ENCODE data around the gene LIPM.

Gene LIPM

DNA sequence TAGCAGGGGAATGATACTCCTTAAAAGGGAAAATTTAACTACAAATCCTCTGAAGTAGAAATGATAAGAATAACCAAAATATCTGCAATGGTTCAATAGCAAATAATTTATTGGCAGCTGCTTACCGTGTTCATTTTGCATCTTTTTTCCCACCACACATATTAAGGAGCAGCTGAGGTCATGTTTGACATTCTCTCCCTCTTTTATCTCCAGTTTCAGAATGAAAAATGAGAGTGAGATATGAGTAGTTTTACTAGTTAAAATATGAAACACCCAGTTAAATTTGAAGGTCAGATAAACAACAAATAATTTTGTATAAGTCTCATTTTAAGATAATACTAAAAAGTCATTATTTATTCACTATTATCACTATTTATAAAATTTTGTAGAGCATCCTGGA lies 39.6 kb upstream of the LIPM start:
- no peak for DNase-seq
- Histone ChIP-seq H3K27ac (no peak overlapping the region), H3K27me3 (ENCODE audit: insufficient read depth, low read depth, severe bottlenecking) (no peaks in the 10 kb centered on the region), H3K4me3 (ENCODE audit: low read depth, low read length) (no peak overlapping the region), H3K9me3 (ENCODE audit: severe bottlenecking) (no peaks in the 10 kb centered on the region), H3K36me3 (no peaks in the 10 kb centered on the region)
- TF ChIP-seq, protein P1, sequence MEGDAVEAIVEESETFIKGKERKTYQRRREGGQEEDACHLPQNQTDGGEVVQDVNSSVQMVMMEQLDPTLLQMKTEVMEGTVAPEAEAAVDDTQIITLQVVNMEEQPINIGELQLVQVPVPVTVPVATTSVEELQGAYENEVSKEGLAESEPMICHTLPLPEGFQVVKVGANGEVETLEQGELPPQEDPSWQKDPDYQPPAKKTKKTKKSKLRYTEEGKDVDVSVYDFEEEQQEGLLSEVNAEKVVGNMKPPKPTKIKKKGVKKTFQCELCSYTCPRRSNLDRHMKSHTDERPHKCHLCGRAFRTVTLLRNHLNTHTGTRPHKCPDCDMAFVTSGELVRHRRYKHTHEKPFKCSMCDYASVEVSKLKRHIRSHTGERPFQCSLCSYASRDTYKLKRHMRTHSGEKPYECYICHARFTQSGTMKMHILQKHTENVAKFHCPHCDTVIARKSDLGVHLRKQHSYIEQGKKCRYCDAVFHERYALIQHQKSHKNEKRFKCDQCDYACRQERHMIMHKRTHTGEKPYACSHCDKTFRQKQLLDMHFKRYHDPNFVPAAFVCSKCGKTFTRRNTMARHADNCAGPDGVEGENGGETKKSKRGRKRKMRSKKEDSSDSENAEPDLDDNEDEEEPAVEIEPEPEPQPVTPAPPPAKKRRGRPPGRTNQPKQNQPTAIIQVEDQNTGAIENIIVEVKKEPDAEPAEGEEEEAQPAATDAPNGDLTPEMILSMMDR (IDR thresholded peaks at IDR 0.05; ENCODE audit: low read depth, low read length) = no peak

DNA sequence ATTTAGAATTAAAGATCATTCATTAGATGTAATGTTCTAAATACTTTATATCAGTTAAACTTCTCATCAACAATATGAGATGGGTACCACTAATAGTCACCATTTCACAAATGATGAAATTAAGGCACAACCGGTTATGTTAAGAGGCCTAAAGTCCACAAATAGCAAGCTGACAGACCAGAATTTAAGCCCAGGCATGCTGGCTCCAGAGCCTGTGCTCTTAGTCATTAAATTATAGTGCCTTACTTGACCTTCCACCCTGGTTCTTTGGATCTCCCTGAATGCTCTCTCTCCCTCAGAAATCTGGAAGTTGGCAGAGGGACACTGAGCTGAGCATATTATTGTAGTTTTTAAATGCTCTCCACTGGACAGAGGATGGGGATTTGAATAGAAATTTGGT lies 39.1 kb upstream of the LIPM start:
- H3K36me3 ChIP-seq = no peaks in the 10 kb centered on the region

DNA sequence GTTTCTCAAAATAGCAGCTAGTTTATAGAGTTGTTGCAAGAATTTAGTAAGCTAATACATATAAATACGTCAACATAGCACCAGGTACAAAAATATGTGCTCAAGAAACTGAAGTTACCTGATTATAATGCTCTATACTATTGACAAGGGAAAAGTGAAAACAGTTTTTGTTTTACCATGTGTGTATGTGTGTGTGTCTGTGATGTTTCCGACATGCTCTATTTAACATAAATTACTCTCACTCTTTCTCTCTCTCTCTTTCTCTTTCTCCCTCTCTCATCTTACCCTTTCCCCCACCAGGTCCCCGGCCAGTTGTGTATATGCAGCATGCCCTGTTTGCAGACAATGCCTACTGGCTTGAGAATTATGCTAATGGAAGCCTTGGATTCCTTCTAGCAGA lies 38.4 kb upstream of the LIPM start:
- no peak for DNase-seq
- Histone ChIP-seq H3K4me3 (ENCODE audit: low read depth, low read length) (no peak overlapping the region), H3K27ac (no peak overlapping the region), H3K36me3 (no peaks in the 10 kb centered on the region), H3K9me3 (ENCODE audit: severe bottlenecking) (no peaks in the 10 kb centered on the region), H3K27me3 (ENCODE audit: insufficient read depth, low read depth, severe bottlenecking) (no peaks in the 10 kb centered on the region)
- TF ChIP-seq, protein P1 (IDR thresholded peaks at IDR 0.05; ENCODE audit: low read depth, low read length) = no peak

More for the DNA sequence above, 39.1 kb upstream of the LIPM start:
- DNase-seq = no peak
- TF ChIP-seq, protein P1 (IDR thresholded peaks at IDR 0.05; ENCODE audit: low read depth, low read length) = no peak
- Histone ChIP-seq H3K27me3 (ENCODE audit: insufficient read depth, low read depth, severe bottlenecking) (no peaks in the 10 kb centered on the region), H3K27ac (no peak overlapping the region), H3K9me3 (ENCODE audit: severe bottlenecking) (no peaks in the 10 kb centered on the region), H3K4me3 (ENCODE audit: low read depth, low read length) (no peak overlapping the region)

DNA sequence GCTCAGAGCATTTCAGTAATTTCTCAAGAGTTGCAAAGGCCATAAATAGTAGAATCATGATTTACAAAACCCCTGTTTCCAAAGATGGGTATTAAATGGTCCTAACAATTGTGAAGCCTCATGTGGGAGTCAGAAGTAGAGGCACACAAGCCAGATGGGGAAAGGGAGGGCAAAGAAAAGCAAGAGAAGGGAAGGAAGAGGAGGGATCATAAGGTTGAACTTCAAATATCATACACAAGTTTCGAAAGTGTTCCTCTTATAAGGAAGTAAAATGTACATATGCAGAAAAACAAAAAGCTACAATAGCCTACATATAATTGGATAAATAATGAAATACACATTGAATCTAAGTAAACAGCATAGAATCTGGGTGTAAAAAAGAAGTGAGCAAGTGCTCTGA lies 36.7 kb upstream of the LIPM start:
- no peaks in the 10 kb centered on the region for H3K36me3 ChIP-seq

DNA sequence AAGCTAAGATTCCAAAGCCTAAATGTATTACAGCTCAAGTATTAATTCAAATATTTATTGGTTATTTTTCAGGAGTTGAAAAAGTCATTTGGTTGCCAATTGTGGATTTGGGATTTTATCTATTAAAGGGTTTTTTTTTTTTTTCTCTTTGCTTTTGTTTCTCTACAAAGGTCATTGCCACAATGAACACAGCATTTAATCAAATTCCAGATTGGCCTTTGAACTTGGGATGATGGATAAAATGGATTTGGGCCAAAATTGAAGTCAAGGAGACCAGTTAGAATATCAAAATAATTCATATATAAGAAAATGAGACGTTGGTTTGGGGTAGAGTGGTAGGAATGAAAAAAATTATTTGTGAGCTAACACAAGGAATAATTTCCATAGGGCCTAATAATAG lies 33.1 kb upstream of the LIPM start:
- H3K9me3 ChIP-seq (ENCODE audit: severe bottlenecking) = no peaks in the 10 kb centered on the region
- no peaks in the 10 kb centered on the region for H3K36me3 ChIP-seq
- no peaks in the 10 kb centered on the region for H3K27me3 ChIP-seq (ENCODE audit: insufficient read depth, low read depth, severe bottlenecking)
- TF ChIP-seq, protein P1 (IDR thresholded peaks at IDR 0.05; ENCODE audit: low read depth, low read length) = no peak
- no peak overlapping the region for H3K4me3 ChIP-seq (ENCODE audit: low read depth, low read length)
- no peak for DNase-seq
- no peak overlapping the region for H3K27ac ChIP-seq

More for the DNA sequence above, 36.7 kb upstream of the LIPM start:
- Histone ChIP-seq H3K9me3 (ENCODE audit: severe bottlenecking) (no peaks in the 10 kb centered on the region), H3K27me3 (ENCODE audit: insufficient read depth, low read depth, severe bottlenecking) (no peaks in the 10 kb centered on the region), H3K27ac (no peak overlapping the region), H3K4me3 (ENCODE audit: low read depth, low read length) (no peak overlapping the region)
- no peak for DNase-seq
- TF ChIP-seq, protein P1 (IDR thresholded peaks at IDR 0.05; ENCODE audit: low read depth, low read length) = no peak

DNA sequence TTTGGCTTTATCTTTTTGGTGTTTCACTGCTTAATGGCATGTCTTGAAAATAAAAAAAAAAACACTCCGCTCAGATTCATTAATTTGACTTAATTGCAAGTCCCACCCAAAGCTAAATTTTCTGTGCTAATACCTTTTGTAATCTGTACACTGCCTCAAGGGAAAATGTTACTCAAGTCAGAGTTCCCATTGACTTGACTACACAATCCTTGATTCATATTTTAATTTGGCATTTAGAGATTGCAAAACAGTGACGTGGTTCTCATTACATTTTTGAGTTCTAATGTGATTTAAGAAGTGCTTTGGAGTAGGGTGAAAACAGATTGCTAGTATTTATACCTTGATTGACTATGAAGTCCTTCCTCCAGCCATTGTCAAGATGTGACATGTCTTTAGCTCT lies 21.3 kb upstream of the LIPM start:
- Histone ChIP-seq H3K36me3 (no peaks in the 10 kb centered on the region), H3K9me3 (ENCODE audit: severe bottlenecking) (no peaks in the 10 kb centered on the region), H3K27me3 (ENCODE audit: insufficient read depth, low read depth, severe bottlenecking) (no peaks in the 10 kb centered on the region), H3K4me3 (ENCODE audit: low read depth, low read length) (no peak overlapping the region), H3K27ac (no peak overlapping the region)
- TF ChIP-seq, protein P1 (IDR thresholded peaks at IDR 0.05; ENCODE audit: low read depth, low read length) = no peak
- no peak for DNase-seq
